ENCODE measurements around the gene NUDT4.
"Not testable (repeated sequence)": the region's sequence is repeated elsewhere in the genome, so short reads cannot be mapped to it uniquely, and the experiment has no call there.

NUDT4 gene

DNA sequence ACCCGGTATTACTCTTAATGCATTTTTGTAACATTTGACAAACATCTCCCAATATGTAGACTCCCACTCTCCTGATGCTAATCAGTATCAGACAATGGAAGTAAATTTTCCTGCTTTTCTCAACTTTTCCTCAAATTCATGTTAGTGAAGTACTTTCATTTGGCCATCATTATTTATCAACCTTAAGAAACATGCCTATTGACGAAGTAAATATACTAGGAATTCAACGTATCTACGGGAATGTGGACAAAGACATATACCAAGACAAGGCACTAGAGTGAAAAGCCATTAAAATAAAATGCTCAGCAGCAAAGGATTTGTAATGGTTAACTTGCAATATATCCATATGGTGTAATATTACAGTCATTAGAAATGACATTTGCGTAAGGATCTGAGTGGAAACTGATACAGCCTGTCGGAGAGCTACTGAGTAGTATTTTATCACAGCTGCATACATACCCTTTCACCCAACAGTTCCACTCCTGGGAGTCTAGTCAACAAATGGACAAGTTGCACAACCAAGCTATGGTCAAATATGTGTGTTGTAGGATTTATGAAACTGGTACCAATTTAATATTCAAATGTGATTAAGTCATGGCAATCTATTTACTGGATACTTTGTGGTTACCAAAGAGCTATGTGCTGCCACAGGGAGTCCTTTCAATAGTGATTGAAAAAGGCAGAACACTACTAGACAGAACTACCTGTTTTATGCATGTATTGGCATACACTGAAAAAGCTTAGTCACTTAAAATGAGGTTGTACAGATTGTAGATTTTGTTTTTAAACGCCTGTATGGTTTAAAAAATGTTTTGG lies 26.5 kb downstream of the NUDT4 start:
- DNase-seq: no peak

DNA sequence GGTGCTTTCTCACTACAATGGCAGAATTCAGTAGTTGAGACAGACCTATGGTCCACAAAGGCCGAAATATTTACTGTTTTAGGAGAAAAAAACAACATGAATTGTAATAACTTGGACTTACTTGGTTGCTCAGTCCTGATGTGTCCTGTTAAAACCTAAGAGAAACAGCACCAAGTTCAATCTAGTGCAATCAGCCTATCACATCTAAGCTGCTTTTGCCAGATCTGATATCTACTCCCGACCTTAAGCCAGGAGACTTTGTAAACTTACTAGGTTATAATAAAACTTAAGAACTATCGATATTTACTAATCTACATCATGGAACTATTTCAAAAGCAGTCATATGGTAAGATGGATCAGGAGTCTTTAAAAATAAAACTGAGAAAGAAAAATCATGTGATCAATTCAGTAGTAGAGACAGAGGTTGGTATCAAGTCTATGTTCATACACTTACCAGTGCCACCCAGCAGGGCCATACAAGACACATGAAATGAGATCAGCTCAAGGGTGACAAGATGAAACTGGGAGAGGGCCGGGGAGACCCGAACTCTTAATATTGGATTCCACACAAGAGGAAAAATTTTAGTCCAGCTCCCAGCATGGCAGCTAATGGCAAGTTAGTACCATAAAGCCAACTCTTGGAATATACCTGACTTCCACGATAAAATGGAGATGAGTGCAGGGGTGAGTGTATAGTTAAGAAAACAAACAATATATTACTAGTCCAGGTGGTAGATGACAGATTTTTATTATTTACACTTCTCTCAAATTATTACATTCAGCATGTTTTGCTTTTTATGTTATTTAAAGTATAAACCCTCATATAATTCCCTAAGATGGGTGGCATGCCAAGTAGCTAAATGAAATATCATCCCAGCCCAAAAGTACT lies 27.5 kb downstream of the NUDT4 start:
- DNase-seq: no peak

- DNase-seq: no peak
Observed at GRCh38 chr12:93407054-93407962, 29.6 kb downstream of the NUDT4 start.

DNA sequence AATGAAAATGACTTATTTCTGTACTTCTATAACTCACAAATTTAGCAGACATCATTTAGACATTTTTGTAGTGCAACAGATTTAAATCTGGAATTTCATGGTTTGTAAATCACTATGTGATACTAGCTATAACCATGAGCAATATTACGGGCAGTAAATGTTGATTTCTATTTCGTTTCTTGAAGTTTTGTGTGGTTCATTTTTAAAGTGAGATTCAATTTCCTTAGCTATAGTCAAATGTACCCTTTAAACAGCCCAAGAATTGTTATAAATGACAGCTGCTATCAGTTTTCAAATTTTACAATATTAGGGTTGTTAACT lies 30.2 kb downstream of the NUDT4 start:
- DNase-seq: no peak

DNA sequence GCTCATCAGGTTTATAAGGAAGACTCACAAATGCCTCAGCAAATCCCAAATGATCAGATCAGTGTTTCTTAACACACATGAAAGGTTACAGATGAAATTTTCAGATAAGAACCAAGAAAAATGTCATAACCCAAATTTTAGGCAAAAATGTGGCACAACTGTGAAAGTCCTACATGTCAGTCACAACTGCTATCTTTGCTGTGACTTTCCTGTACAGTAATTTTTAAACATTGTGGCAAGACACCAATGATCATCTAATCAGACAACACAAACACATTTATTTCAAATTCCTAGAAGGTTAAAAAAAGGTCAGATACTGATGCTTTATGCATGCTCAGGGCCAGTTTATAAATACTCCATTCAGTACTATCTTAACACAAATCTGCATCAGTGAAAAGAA lies 31.1 kb downstream of the NUDT4 start:
- DNase-seq: no peak

- DNase-seq: not testable (repeated sequence)
Observed at GRCh38 chr12:93409343-93410187, 31.8 kb downstream of the NUDT4 start.

DNA sequence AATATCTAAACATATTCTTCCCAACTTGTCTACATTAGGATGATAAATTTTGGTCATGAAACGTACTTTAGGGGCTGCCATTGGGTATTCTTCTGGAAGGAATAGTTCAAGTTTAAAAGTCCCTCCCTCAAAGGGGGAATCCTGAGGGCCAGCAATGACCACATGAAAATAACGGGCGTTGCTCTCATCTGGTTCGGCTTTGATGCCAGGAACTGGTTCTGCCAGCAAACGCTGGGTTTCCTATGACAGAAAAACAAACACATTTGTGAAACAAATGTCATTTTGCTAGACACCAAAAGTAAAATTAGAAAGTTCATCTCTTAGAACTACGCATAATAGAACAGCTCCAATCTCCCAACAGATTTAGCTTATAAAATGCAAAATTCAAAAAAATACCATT lies 33.3 kb downstream of the NUDT4 start:
- not testable (repeated sequence) for DNase-seq

DNA sequence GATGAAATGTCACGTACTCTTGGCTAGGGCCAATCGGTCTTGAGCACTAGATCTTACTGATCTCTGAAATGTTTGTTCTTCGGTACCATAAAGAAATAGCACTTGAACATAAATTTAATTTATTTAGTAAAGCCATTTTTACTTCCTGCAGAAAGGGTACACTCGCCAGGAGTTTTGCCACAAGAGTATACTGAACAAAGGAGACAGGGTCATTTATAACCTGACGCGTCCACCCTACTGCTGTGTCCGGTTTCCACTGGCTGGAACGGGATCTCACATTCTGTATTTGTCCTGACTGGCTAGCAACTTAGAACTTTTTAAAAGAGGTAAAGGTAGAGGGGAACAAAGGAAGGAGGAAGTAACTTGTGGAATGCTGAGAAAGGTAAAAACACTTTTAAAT lies 34.7 kb downstream of the NUDT4 start:
- not testable (repeated sequence) for DNase-seq

GRCh38 chr12:93413064-93413463 lies 35.3 kb downstream of the NUDT4 start:
- DNase-seq: no peak

DNA sequence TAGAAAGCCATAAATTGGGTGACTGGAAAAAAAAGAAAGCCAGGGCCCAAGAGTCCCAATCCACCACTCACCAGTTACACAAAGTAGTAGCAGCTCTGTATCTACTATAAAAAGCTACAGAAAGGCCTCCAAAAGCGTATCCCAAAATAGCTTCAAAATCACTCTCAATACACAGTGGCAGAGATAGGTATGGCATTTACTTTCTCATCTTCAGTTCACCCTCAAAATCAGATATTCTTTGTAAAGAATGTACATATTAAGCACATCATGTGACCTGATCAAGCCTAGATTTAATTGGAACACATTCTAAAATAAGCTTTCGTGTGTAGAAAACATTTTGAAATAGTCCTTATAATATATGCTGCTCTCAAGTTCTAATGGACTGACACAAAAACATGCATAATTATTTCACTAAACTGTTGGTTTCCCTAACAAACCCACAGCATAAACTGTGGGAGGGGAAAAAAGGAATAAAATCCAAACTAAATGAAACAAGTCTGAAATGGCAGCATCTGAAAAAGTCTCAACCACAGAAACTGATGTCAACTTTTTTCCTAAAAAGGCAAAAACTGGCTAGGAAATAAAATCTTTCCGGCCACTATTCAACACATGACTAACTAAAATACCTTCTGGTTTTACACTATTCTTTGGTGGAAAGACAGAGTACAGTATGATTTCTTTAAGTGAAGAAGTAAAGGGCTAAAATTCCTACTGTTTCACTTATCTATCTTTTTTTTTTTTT lies 38.2 kb downstream of the NUDT4 start:
- no peak for DNase-seq

DNA sequence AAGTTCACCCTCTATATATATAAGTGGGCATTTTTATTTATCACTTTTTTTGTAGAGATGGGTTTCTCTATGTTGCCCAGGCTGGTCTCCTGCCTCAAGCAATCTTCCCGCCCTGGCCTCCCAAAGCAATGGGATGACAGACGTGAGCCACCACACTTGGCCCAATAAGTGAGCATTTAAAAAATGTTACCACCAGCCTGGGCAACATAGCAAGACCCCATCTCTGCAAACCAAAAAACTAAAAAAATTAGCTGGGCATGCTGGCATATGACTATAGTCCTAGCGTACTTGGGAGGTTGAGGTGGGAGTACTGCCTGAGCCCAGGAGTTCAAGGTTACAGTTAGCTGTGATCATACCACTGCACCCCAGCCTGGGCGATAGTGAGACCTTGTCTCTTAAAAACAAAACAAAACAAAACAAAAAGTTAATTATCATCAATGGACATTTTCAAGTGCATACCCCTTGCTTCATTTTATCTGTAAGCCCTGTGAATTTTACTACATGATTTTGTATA lies 40.3 kb downstream of the NUDT4 start:
- DNase-seq: no peak

GRCh38 chr12:93419388-93420034 lies 41.8 kb downstream of the NUDT4 start:
- peak; percentile 19 for DNase-seq

GRCh38 chr12:93422050-93422449 lies 44.3 kb downstream of the NUDT4 start:
- no peak for DNase-seq

- DNase-seq: no peak
Observed at GRCh38 chr12:93425736-93426411, 48.1 kb downstream of the NUDT4 start.

DNA sequence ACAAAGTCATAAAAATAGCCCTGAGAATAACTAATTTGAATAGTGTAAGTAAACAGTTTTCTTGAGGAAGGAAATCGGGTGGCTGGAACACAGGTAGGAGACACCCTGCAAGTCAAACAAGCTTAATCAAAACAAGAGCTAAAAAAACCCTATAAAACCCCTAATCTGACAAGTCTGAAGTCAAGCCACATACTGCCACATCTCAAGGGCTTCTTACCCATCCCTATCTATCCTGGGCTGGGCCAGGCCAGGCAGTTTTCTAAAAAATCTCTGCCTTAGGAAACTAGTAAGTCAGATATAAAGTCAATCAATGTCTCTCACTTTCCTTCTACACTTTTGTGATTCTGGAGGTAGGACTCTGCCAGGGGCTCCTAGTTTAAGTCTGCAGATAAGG lies 48.7 kb downstream of the NUDT4 start:
- DNase-seq: no peak

DNA sequence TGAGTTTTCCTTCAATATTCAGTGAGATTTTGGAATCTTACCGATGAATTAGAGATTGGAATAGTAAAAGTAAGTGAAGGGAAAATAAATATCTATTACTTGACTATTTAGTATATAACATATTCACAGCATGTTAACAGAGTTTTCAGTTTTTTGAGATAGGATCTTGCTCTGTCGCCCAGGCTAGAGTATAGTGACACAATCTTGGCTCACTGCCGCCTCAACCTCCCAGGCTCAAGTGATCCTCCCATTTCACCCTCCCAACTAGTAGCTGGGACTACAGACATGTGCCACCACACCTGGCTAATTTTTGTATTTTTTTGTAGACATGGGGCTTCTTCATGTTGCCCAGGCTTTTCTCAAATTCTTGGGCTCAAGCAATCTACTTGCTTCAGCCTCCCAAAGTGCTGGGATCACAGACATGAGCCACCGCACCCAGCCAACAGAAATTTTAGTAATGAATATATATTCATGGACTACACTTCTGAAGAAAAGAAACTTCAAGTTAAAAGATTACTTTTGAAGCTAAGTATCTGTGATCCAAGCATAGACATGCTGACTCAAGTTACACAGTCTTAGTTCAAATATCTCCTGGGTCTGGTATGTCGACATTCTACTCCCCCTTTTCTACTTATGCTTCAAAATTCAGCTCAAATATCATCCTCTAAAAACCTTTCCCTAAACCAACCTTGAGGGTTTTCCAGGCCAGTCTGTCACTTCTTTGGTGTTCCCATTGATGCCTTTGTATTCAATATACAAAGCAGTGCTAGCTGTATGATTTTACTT lies 50.2 kb downstream of the NUDT4 start:
- no peak for DNase-seq

GRCh38 chr12:93429448-93429847 lies 51.7 kb downstream of the NUDT4 start:
- DNase-seq: no peak

DNA sequence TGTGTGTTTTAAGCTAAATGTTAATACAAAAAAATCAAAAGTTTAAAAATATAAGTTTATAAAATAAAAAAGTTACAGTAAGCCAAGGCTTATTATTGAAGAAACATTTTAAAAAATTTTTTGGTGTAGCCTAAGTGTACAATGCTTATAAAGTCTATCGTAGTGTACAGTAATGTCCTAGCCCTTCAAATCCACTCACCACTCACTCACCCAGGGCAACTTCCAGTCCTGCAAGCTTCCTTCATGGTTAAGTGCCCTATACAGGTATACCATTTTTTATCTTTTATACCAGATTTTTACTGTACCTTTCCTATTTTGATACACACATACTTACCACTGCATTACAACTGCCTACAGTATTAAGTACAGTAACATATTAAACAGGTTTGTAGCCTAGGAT lies 52.1 kb downstream of the NUDT4 start:
- DNase-seq: no peak

GRCh38 chr12:93430280-93430679 lies 52.6 kb downstream of the NUDT4 start:
- no peak for DNase-seq

All from DMS79 (cell line).